ENCODE results near the gene PPP1R13B.

PPP1R13B gene

DNA sequence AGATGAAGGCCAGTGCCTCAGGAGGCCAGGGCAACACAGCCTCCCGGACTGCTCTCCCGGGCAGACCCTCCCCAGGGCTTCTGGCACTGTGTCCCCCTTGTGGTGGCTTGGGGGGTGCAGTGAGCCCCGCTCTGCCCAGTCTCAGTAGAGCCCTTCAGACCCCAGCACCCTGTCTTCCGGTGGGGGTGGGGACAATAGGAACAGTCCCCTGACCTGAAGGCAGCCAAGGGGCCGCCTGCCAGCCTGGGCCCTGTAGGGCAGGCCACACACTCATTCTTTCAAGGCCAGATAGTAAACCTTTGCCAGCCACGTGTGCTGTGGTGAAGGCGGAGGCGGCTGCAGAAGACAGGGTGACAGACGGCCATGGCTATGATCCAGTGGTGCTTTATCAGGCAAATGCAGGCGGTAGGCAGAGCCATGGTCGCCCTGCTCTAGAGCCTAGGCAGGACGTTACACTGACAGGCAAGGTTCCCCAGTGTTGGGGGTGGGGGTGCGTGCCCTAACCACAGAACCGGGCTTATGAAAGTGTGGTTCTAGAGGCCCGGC lies 116.8 kb downstream of the PPP1R13B start:
- no peak for DNase-seq (ENCODE audit: low read depth in 2 of 2)

DNA sequence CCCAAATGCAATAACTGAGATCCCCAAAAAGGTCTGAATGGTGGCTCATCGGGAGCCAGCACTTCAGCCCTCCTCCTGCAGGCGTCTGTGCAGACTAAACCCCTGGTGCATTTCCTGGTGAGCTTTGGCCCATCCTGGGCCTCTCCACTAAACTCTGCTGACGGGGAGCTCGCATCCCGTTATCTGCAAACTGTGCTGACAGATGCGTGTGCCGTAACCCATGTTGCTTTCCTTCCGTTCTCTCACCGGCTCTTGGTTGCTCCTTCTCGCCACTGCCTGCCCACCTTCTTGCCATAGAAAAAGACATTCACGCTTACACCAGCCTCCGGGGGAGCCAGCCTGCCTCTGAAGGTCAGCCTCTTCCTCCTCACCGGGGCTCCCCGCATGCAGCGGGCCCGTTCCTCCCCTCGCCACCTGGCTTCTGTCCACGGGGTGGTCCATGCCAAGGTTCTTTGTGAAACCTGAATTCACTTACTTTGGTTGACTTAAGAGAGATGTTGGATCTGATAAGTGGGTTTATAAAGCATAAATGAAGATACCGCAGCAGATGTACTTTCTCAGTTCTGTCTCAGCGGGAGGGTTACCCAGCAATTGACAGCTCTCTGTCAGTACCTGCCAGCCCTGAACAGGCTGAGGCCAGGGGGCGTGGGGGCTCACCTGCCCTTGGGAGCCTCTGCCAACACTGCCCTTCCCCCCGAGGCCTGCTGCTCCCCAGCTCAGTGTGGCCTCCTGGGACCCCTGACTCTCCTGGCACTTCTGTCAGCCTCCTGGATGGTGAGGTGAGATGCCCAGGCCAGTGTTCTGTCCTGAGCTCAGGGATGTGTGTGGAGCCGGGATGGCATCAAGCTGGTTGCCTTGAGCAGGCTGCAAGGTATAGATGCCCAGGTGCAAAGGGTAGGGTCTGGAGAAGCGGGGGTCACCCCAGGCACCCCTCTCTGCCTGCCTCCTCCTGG lies 117.6 kb downstream of the PPP1R13B start:
- no peak for DNase-seq (ENCODE audit: low read depth in 2 of 2)

DNA sequence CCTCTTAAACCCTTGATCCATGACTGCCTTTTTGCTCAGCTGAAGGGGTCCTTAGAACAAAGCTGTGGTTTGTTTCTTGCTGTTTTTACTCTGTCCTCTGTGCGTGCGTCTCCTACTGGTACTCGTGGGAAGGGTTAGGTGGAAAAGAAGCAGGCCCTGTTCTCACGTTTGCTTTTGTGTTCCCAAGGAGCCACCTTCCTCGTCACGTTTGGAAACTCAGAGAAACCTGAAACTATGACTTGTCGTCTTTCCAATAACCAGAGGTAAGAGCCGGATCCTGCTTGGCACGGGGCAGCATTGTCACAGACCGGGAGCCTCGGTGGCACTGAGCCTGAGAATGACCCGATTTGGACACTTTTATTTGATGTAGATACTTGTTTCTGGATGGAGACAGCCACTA lies 118.7 kb downstream of the PPP1R13B start:
- no peak for DNase-seq (ENCODE audit: low read depth in 2 of 2)

GRCh38 chr14:103728141-103728540 lies 119.2 kb downstream of the PPP1R13B start:
- DNase-seq (ENCODE audit: low read depth in 2 of 2), result no peak

- DNase-seq (ENCODE audit: low read depth in 2 of 2), result no peak
Measured at GRCh38 chr14:103727313-103727980, 119.9 kb downstream of the PPP1R13B start.

DNA sequence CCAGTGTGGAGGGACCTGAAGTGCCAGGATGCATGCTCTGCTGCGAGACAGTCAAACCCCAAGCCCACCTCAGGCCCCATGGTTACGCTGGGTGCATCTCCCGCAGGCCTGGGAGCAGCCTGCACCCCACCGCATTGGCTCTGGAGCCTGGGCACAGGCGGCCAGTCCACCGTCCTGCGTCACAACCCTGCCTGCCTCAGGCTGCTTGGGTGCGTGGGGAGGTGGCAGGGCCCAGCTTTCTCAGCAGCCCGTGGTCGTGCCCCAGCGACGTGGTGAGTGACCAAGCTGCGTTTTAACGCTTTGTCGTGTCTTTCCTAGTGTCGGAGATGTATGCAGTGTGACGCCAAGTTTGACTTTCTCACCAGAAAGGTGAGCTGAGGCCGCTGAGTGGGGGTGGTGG lies 120.9 kb downstream of the PPP1R13B start:
- no peak for DNase-seq (ENCODE audit: low read depth in 2 of 2)

GRCh38 chr14:103725739-103726395 lies 121.5 kb downstream of the PPP1R13B start:
- no peak for DNase-seq (ENCODE audit: low read depth in 2 of 2)

- DNase-seq (ENCODE audit: low read depth in 2 of 2), result no peak
Measured at GRCh38 chr14:103725001-103725682, 122.2 kb downstream of the PPP1R13B start.

DNA sequence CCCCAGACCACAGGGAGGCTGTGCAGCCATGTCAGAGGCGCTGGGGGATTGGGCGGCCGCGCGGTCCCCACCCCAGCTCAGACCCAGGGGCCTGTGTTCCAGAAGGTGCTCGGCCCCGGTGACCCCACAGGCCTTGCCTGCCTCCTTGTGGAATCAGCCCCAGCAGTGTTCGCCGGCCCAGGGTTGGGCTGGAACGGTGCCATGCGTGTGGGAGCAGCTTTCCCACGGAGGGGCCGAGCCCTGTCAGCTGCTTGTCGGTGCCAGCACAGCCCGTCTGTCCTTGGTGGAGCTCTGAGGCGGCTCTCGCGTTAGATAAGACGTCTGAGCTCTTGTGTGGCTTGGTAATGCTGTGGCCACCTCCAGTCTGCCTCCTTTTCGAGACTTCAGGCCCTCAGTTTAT lies 123.3 kb downstream of the PPP1R13B start:
- no peak for DNase-seq (ENCODE audit: low read depth in 2 of 2)

GRCh38 chr14:103723748-103724081 lies 123.7 kb downstream of the PPP1R13B start:
- DNase-seq (ENCODE audit: low read depth in 2 of 2), result no peak

- DNase-seq (ENCODE audit: low read depth in 2 of 2), result no peak
Measured at GRCh38 chr14:103721334-103722120, 125.8 kb downstream of the PPP1R13B start.

DNA sequence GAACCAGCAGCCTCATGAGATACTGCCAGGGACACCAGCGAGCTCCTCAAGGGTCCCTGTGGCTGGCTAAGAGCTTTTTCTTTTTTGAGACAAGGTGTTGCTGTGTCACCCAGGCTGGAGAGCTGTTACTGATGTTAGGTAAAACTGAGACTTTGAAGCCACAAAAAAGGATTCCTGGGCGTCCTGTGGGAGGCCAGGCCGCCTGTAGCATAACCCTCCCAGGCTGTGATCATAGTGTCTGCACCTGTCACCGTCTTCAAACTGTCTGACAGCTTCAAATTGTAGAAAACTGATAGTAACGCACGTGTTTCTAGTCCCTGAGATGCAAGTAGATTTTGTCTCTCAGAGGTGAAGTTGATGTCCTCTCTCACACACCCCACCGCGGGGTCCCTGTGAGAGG lies 127.6 kb downstream of the PPP1R13B start:
- DNase-seq (ENCODE audit: low read depth in 2 of 2), result no peak

DNA sequence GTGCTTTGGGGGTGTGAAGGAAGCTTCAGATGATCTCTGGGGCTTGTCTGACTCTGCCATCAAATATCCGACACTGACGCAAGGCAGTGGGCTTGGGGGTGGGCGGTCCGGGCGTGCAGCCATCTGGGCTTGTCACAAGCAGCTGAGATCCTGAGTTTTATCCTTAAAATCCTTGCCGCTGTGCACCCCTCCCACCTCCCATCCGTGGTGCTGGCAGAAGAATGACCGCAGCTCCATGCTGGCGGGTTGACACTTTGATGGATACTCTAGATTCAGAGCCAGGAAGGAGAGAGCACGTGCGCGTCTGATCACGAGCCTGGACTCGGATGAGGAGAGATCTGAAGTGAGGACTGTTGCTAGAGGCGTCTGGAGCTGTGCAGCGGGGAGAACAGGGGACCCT lies 128.8 kb downstream of the PPP1R13B start:
- peak; percentile 43 to 45 for DNase-seq (ENCODE audit: low read depth in 2 of 2)

- no peak for DNase-seq (ENCODE audit: low read depth in 2 of 2)
Measured at GRCh38 chr14:103716899-103717411, 130.4 kb downstream of the PPP1R13B start.

DNA sequence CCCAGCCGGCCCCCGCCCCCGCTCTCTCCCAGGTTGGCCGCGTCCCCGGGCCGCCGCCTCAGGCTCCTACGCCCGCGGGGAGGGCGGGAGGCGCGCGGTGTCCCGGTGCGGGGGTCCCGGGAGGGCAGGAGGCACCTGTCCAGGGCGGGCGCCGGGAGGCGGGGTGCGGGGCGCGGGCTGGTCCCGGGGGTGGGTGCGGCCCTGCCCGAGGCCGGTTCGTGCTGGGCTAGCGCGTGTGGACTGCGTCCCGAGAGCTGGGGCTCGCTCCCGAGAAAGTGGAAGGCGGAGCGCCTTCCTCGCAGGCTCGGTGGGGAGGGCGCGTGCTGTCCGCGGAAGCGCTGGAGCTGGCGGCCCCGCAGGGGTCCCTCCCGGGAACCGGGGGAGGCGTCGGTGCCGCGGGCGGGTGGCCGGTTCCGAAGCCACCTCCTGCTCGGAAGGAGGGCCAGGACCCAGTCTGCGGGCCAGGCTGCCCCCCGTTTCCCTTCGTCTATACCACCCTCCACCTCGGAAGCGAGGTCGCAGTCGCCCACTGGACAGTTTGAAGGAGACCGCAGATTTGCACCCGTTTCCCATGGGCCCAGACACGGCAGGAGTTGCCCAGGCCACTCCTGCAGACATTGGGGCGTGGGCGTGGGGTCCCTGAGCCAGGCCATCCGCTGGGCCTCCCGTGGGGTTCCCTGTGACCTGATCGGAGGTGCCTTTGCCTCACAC lies 131.1 kb downstream of the PPP1R13B start:
- DNase-seq (ENCODE audit: low read depth in 2 of 2), result no peak

DNA sequence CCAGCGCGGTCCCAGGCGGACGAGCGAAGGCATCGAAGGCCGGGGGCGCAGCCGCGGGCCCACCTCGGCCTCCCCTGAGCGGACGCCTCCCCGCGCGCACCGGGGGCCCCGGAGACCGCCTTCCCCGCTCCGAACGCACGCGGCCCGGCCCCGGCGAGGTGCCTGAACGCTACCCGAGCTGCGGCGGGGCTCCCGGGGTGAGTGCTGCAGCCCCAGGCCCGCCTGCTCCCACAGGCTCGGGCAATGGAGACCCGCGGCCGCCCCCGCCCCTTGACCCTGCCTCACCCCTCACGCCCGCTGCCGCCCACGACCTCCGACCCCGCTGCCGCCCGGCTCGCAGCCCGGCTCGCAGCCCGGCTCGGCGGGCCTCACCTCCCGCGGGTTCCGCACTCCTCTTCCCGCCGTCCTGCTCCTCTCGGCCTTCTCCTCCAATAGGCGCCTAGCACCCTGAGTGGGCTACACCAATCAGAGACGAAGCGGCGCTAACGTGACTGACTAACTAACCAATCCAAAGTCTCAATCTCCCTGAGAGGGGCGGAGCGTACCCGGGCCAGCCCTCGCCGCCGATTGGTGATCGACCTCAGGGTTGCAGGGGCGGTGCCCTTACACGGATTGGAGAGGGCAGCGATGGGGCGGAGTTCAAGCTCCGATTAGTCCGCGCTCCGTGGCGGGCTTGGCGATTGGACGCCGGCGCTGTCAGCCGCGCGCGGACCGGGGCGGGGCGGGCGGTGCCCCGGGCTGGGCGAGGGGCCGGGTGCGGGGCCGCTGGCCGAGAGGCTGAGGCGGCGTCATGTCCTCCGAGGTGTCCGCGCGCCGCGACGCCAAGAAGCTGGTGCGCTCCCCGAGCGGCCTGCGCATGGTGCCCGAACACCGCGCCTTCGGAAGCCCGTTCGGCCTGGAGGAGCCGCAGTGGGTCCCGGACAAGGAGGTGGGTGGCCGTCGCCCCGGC lies 132.0 kb downstream of the PPP1R13B start, which contains the start of the genes XRCC3 and ZFYVE21:
Gene XRCC3 (minus strand): TSS at position 400 of the 949 bp plus-strand sequence. CDS start 4,364 bp downstream, outside the sequence.
Gene ZFYVE21 (plus strand): TSS at position 759 of the 949 bp plus-strand sequence. CDS start 32 bp downstream, at position 791.
- peak; percentile 97 to 98 for DNase-seq (ENCODE audit: low read depth in 2 of 2)

DNA sequence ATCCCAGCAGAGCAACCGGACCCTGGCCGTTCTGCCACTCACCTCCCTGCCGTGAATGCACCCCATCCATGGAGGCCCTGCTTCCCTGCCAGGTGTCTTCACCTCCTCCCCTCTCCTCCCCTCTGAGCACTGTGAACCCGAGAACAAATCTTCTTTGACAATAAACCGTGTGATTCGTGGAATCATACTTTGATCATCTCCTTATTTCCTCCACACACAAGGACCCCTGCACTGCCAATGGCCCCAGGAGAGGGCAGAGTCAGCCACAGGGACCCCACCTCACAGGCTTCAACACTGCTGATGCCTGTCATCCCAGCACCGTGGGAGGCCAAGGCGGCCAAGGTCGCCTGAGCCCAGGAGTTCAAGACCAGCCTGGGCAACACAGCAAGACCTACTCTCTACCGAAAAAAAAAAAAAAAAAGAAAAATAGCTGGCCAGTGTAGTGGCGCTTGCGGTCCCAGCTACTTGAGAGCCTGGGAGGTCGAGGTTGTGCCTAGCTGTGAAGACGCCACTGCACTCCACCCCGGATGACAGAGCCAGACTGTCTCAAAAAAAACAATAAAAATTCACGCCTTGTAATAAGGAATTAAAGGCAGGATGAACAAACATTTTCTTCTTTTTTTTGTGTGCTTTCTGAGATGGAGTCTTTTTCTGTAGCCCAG lies 133.2 kb downstream of the PPP1R13B start:
- no peak for DNase-seq (ENCODE audit: low read depth in 2 of 2)

Data from fibroblast of skin of left biceps (primary cell).